ENCODE measurements around the gene SAMD10.

DNA sequence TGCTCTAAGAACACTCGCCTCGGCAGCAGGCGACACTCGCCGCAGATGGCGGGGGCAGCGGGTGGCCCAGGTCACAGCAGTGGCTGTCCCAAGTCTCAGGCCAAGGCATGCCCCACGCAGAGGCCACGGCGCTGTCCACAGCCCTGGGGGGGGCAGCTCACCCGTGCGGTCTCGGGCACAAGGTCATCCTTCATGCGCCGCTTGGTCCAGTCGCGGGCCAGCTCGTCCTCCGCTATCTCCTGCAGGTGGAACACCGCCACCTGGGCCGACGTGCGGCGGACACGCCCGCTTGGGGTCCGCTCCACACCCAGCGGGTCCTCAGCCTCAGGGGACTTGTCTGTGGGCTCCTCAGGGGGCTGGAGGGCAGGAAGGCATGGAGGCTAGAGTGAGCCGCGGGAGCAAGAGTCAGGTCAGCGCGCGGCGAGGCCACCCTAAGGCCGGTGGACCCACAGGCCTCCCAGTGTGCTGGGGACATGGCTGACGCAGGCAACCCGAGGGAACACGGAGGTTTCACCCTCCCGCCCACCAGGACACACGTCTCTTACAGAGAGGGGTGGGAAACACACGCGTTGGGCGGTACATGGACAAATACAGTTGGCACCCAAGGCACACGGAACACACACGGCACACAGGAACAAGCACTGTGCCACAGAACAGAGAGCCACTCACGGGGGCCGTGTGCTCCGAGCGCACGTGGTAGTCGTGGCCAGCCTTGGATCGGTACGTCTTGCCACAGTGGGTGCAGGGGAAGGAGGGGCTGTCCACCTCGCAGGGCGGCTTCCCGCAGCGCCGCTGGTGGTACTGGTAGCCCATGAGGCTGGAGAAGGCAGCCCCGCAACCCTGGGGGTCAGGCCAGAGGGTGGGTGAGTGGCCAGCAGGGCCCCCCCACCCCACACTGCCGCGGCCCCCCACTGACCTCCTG, 16.8 kb downstream of the SAMD10 start:
- TF ChIP-seq, protein P1, sequence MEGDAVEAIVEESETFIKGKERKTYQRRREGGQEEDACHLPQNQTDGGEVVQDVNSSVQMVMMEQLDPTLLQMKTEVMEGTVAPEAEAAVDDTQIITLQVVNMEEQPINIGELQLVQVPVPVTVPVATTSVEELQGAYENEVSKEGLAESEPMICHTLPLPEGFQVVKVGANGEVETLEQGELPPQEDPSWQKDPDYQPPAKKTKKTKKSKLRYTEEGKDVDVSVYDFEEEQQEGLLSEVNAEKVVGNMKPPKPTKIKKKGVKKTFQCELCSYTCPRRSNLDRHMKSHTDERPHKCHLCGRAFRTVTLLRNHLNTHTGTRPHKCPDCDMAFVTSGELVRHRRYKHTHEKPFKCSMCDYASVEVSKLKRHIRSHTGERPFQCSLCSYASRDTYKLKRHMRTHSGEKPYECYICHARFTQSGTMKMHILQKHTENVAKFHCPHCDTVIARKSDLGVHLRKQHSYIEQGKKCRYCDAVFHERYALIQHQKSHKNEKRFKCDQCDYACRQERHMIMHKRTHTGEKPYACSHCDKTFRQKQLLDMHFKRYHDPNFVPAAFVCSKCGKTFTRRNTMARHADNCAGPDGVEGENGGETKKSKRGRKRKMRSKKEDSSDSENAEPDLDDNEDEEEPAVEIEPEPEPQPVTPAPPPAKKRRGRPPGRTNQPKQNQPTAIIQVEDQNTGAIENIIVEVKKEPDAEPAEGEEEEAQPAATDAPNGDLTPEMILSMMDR (IDR thresholded peaks at IDR 0.05; ENCODE audit: poor library complexity): no peak
- TF ChIP-seq EZH2 (IDR thresholded peaks at IDR 0.05; ENCODE audit: borderline replicate concordance) (no peak), EZH2phosphoT487 (IDR thresholded peaks at IDR 0.05; ENCODE audit: low read depth, severe bottlenecking, unreplicated experiment) (no peak)

Measured in hepatocyte (in vitro differentiated cells).